Measurements from ENCODE around the gene NR2C2AP.

DNA sequence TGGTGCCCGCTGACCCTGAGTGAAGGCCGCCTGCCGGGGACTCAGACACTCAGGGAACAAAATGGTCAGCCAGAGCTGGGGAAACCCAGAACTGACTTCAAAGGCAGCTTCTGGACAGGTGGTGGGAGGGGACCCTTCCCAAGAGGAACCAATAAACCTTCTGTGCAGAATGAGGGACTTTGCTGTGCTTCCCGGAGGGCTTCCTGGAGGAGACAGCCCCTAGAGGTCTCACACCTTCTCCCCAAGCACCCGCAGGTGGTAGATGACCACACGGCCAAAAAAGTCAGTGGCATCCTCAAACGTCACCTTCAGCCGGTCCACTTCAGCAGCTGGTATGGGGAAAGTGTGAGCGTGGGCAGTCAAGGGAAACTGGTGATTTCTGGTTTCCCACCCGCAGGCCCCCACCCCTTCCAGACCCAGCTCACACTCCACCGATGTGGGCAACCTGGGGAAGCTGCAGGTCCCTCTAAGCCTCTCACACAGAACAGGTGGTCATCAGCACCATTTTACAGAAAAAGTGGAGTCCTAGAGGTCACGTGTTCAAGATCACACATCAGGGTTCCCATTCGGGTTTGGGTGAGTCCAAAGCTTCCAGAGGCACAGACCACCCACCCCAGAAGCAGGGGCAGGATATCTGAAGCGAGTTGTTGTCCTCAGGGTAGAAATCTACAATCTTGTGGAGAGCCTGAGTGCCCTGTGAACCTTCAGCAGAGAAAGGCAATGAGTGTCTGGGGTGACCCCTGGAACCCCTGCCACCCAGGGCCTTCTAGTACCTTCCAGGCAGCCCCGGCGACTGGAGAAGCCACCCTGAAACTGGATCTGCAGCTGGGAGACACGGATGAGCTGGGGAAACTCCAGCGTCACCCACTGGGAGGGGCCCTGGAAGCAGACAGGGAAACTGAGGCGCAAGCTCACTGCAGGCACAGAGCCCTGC lies 1.2 kb downstream of the NR2C2AP start:
- TF ChIP-seq, protein P1, sequence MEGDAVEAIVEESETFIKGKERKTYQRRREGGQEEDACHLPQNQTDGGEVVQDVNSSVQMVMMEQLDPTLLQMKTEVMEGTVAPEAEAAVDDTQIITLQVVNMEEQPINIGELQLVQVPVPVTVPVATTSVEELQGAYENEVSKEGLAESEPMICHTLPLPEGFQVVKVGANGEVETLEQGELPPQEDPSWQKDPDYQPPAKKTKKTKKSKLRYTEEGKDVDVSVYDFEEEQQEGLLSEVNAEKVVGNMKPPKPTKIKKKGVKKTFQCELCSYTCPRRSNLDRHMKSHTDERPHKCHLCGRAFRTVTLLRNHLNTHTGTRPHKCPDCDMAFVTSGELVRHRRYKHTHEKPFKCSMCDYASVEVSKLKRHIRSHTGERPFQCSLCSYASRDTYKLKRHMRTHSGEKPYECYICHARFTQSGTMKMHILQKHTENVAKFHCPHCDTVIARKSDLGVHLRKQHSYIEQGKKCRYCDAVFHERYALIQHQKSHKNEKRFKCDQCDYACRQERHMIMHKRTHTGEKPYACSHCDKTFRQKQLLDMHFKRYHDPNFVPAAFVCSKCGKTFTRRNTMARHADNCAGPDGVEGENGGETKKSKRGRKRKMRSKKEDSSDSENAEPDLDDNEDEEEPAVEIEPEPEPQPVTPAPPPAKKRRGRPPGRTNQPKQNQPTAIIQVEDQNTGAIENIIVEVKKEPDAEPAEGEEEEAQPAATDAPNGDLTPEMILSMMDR (conservative IDR thresholded peaks at IDR 0.05 in 1 of 2, IDR thresholded peaks at IDR 0.05 in 1 of 2; ENCODE audit: low read depth in 1 of 2, low read length in 2 of 2), result no peak
- TF ChIP-seq EZH2 (IDR thresholded peaks at IDR 0.05; ENCODE audit: low read length, missing control alignments), result no peak
